Measurements from ENCODE around the gene GNMT.

The GNMT gene

GRCh38 chr6:42967228-42967627 lies 6.7 kb downstream of the GNMT start:
- no peak for TF ChIP-seq CTCF (IDR thresholded peaks at IDR 0.05; ENCODE audit: insufficient read depth, low read length, poor library complexity, severe bottlenecking)
- TF ChIP-seq EZH2phosphoT487 (conservative IDR thresholded peaks at IDR 0.05; ENCODE audit: low read length) = no peak
- Histone ChIP-seq H3F3A (ENCODE audit: insufficient read depth) (no peaks in the 10 kb centered on the region), H3K4me3 (ENCODE audit: insufficient read depth, low read length, poor library complexity, severe bottlenecking) (no peak overlapping the region), H3K27ac (ENCODE audit: low read depth, low read length) (no peak overlapping the region), H3K9me2 (replicated peaks; ENCODE audit: insufficient read depth, low read length) (no peaks in the 10 kb centered on the region), H3K79me2 (ENCODE audit: insufficient read depth, low read length) (no peaks in the 10 kb centered on the region), H4K20me1 (ENCODE audit: low read depth, low read length) (no peaks in the 10 kb centered on the region), H2AFZ (ENCODE audit: low read depth, low read length, severe bottlenecking) (no peak overlapping the region), H3K36me3 (ENCODE audit: low read length) (no peaks in the 10 kb centered on the region), H3K9me3 (ENCODE audit: insufficient read depth, low read length) (no peaks in the 10 kb centered on the region), H3K4me2 (ENCODE audit: low read depth, low read length, poor library complexity, severe bottlenecking) (no peak overlapping the region), H3K27me3 (ENCODE audit: low read length) (no peaks in the 10 kb centered on the region), H3K9ac (ENCODE audit: low read length) (no peak overlapping the region)

DNA sequence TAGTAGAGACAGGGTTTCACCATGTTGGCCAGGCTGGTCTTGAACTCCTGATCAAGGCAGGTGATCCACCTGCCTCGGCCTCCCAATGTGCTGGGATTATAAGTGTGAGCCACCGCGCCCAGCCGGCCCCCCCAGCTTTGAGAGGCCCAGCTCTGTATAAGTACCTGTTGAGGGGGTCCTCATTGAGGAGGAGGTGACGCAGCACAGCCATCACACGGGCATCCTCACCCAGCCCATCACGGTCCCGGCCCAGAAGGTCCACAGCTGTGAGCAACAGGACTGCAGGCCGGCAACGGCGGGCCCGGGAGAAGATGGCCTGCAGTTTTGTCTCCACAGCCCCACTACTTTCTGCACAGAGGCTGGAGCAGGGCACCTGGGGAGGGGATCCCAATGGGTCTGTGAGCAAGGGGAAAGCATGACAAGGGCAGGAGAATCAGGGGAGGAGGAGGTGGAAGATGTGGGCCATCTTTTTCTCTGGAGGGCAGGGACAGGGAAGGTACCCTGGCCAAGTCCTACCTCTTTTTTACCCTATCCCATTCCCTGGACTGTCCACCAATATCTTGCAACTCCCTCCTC lies 7.7 kb downstream of the GNMT start:
- Histone ChIP-seq H3K27ac (ENCODE audit: low read depth, low read length) (no peak overlapping the region), H3K79me2 (ENCODE audit: insufficient read depth, low read length) (no peaks in the 10 kb centered on the region), H3K4me2 (ENCODE audit: low read depth, low read length, poor library complexity, severe bottlenecking) (no peak overlapping the region), H3K9ac (ENCODE audit: low read length) (no peak overlapping the region), H3F3A (ENCODE audit: insufficient read depth) (no peaks in the 10 kb centered on the region), H3K9me2 (replicated peaks; ENCODE audit: insufficient read depth, low read length) (no peaks in the 10 kb centered on the region), H3K9me3 (ENCODE audit: insufficient read depth, low read length) (no peaks in the 10 kb centered on the region), H3K4me3 (ENCODE audit: insufficient read depth, low read length, poor library complexity, severe bottlenecking) (no peak overlapping the region), H2AFZ (ENCODE audit: low read depth, low read length, severe bottlenecking) (no peak overlapping the region), H3K27me3 (ENCODE audit: low read length) (no peaks in the 10 kb centered on the region), H3K36me3 (ENCODE audit: low read length) (no peaks in the 10 kb centered on the region), H4K20me1 (ENCODE audit: low read depth, low read length) (no peaks in the 10 kb centered on the region)
- TF ChIP-seq CTCF (IDR thresholded peaks at IDR 0.05; ENCODE audit: insufficient read depth, low read length, poor library complexity, severe bottlenecking) = no peak
- TF ChIP-seq EZH2phosphoT487 (conservative IDR thresholded peaks at IDR 0.05; ENCODE audit: low read length) = no peak

- Histone ChIP-seq H3K4me3 (ENCODE audit: insufficient read depth, low read length, poor library complexity, severe bottlenecking) (no peak overlapping the region), H3K27ac (ENCODE audit: low read depth, low read length) (no peak overlapping the region), H3K9ac (ENCODE audit: low read length) (no peak overlapping the region), H3F3A (ENCODE audit: insufficient read depth) (no peaks in the 10 kb centered on the region), H3K9me2 (replicated peaks; ENCODE audit: insufficient read depth, low read length) (no peaks in the 10 kb centered on the region), H3K9me3 (ENCODE audit: insufficient read depth, low read length) (no peaks in the 10 kb centered on the region), H4K20me1 (ENCODE audit: low read depth, low read length) (no peaks in the 10 kb centered on the region), H3K4me2 (ENCODE audit: low read depth, low read length, poor library complexity, severe bottlenecking) (no peak overlapping the region), H3K27me3 (ENCODE audit: low read length) (no peaks in the 10 kb centered on the region), H2AFZ (ENCODE audit: low read depth, low read length, severe bottlenecking) (no peak overlapping the region), H3K36me3 (ENCODE audit: low read length) (no peaks in the 10 kb centered on the region), H3K79me2 (ENCODE audit: insufficient read depth, low read length) (no peaks in the 10 kb centered on the region)
- TF ChIP-seq CTCF (IDR thresholded peaks at IDR 0.05; ENCODE audit: insufficient read depth, low read length, poor library complexity, severe bottlenecking) = no peak
- no peak for TF ChIP-seq EZH2phosphoT487 (conservative IDR thresholded peaks at IDR 0.05; ENCODE audit: low read length)
These were observed 8.2 kb downstream of the GNMT start for GRCh38 chr6:42968783-42969182.
